GM19438 (cell line): ENCODE results near the gene COL19A1.
A peak's percentile ranks its signal among the peaks of the same experiment; 100 is the strongest.
"Not testable (repeated sequence)": the region's sequence is repeated elsewhere in the genome, so short reads cannot be mapped to it uniquely, and the experiment has no call there.

Experiments used
- ATAC-seq: cut with Tn5 transposase; IDR thresholded peaks from one replicate; pipeline ENCODE4 v1.9.1; 2021; ENCODE audit warnings: low read depth; ENCODE audit not compliant: unreplicated experiment

The COL19A1 gene

DNA sequence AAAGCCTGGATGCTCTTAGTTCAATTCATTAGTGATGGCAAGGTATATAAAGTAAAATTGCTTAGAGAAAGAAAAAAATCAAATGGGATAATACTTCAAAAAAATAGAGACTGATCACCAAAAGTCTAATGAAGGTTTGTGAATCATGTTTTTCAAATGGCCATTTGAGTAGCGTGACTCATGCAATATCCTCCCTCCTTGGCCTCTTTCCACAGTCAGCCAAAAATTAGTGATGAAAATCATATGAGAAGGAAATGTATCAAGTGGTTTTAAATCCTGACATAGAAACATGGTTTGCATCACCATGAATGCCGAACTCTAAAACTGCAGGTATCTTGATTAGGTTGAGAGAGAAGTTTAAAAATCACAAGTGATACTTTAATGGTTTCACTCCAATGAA, 1.2 kb upstream of the COL19A1 start:
- no peak for ATAC-seq

GRCh38 chr6:69866770-69867638, 648 bp downstream of the COL19A1 start:
- peak; percentile 51 for ATAC-seq

GRCh38 chr6:69867639-69867976, 1.3 kb downstream of the COL19A1 start:
- ATAC-seq = peak; percentile 13

GRCh38 chr6:69868252-69868804, 2.0 kb downstream of the COL19A1 start:
- ATAC-seq = no peak

GRCh38 chr6:69868961-69869360, 2.6 kb downstream of the COL19A1 start:
- no peak for ATAC-seq

DNA sequence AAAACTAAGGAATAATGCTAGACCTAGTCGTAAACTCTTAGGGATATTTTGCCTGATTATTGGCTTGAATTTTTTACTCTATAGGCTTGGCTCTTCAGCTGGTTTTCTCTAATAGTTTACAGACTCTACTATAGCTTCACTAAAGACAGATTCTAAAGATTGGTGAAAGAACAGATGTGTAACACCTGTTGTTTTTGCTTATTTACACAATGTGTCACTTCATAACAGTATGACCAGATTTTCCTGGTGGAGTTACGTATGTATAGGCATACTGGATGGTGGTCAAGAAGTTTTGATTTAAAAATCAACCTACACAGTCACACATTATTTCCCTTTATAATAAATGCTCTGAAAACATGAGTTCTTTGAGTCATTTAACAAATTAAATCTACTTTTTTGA, 4.8 kb downstream of the COL19A1 start:
- ATAC-seq = no peak

DNA sequence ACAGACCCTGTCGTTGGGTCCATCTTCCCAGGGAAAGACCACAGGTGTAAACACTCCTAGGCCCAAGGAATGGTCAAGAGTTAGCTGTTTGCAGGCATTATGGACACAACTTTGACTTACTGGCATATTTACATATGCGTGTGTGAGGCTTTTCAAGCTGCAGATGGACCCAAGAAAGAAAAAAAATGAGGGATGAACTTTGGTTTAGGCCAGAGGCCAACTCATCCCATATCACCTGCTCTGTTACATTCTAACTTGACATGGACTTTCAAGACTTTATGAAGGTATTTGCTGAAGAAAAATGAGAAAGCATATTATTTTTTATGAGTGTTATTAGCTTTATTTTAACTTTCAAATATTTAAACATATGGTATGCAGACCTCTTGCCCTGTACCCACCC, 6.9 kb downstream of the COL19A1 start:
- ATAC-seq = no peak

DNA sequence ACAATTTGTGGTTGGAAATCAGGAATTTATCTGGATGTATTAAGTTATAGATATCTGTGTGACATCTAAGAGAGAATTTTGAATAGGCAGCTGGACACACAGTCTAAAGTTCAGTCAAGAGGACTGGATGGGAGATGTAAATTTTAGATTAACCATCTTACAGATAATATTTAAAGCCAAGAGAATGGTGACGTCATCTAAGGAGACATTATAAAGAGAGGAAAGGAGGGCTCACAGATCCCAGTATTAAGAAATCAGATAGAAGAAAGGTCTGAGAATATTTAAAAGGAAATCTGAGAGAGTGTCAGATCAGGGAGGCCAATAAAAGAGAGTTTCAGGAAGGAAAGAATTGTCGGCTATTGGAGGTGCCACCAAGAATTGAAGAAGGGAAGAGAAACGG, 9.4 kb downstream of the COL19A1 start:
- no peak for ATAC-seq

DNA sequence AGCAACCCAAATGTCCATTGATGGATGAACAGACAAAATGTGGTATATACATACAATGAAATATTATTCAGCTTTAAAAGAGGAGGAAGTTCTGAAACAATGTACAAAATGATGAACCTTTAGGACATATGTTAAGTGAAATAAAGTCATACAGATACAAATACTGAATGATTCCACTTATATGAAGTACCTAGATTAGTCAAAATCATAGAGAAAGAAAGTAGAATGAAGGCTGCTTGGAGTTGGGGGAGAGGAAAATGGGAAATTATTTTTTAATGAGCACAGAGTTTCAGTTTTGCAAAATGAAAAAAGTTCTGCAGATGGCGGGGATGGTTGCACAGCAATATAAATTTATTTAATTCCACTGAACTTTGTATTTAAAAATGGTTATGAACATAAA, 12.4 kb downstream of the COL19A1 start:
- ATAC-seq = no peak

DNA sequence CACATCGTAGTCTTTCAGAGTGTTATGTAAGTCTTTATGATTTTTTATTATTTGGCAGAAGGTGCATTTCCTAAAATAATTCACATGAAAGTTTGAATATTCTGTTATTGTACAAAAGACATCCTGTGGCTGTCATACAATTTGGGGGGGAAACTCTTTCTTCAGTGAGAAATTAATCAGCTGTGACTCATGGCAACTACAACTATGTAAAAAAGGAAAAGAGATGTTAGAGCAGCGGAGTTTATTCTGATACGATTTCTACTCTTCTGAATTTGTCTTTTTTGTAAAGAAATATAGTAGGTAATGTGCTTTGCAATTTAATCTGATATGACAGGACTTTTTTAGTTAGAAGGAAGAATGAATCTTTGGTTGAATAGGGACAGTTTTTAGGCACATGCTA, 14.2 kb downstream of the COL19A1 start:
- no peak for ATAC-seq

DNA sequence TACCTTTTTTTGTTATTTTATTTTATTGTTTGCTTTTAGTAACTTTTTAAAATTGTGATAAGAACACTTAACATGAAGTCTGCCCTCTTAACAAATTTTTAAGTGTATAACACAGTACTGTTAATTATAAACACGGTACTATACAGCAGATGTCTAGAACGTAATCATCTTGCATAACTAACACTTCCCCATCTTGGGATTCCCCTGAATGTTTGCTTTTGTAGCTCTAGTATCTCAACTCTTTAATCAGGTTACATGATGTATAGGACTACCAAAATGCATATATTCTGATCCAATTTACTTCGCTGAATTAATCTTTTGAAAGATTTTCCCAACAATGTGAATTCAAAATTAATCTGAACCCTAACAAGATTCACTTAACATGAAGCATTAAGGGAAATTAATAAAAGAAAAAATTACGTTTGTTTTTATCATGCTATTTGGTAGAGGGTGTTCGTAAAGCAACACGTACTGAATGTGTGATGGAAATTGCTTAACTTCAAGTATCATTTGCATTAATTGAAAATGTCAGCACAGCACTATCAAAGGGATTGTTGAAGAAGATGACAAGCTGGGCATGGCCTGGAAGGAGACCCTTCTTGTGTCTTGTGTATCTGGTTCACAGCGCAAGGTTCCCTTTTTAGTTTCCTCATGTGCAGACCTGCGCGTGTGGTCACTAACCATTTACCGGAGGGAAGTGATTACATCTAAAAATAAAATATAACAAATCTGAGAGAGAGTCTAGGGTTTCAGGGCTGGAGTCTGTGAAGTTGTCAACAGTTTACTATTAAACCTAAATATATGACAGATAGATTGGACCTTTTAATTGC, 15.2 kb downstream of the COL19A1 start:
- ATAC-seq = peak; percentile 91

- no peak for ATAC-seq
Measured at GRCh38 chr6:69883551-69883950, 17.2 kb downstream of the COL19A1 start.

DNA sequence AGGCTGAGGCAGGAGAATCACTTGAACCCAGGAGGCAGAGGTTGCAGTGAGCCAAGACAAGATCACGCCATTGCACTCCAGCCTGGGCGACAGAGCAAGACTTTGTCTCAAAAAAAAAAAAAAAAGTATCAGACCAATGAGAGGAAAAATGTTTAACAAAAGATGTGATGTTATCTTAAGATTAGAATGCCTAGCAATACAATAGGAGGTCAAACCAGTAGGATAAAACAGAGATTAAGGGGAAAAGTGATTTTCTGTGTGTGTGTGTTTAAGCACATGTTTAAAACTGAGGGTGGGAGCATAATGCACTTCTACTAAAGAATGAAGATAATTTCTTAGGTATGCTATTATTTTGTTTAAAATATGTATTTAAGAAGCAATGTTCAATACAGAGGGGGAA, 17.9 kb downstream of the COL19A1 start:
- ATAC-seq = no peak

DNA sequence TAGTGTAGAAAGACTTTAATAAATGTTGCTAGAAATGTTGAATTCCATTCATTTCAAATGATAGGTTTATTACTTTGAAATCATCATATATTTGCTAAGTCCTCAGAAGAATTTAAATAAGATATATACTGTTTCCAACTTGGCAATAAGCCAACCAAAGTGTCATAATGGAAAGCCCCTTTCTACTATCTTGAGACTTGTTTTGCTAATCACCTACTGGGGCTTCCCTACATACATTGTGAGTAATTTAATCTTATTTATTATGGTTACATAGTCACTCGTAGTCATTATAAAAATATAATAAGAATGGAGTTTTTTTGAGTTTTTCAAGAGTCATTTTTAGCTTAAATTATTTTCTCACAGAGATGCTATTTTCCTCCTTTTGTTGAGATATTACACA, 20.7 kb downstream of the COL19A1 start:
- ATAC-seq = no peak

DNA sequence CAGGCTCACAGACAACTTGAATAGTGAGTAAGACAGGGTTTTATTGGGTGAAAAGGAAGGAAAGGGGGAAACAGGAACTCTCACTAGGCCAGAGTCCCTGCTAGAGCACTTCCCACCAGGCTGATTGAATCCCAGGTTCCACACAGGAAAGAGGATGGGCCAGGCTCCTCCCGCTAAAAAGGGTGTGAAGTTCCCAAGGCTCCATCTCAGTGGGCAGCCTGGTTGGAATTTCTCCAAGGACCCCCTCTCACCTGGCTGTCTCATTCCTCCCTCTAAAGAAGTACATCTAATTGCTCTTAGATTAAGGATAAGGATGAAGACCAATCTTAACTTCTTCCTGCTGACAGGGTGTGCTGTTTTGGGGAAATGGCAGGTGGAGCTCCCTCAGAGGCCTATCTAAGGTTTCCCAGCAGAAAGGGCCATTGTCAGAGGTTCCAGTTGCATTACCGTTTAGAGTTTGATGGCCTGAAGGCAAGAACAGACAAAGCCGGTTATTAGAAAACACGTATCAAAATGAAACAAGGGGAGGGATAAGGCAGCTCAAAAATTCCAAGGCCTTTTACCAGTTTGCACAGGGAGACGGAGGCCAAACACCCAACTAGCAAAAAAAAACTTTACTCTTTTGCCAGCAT, 21.5 kb downstream of the COL19A1 start:
- ATAC-seq = no peak

- no peak for ATAC-seq
Measured at GRCh38 chr6:69888482-69889233, 22.3 kb downstream of the COL19A1 start.

DNA sequence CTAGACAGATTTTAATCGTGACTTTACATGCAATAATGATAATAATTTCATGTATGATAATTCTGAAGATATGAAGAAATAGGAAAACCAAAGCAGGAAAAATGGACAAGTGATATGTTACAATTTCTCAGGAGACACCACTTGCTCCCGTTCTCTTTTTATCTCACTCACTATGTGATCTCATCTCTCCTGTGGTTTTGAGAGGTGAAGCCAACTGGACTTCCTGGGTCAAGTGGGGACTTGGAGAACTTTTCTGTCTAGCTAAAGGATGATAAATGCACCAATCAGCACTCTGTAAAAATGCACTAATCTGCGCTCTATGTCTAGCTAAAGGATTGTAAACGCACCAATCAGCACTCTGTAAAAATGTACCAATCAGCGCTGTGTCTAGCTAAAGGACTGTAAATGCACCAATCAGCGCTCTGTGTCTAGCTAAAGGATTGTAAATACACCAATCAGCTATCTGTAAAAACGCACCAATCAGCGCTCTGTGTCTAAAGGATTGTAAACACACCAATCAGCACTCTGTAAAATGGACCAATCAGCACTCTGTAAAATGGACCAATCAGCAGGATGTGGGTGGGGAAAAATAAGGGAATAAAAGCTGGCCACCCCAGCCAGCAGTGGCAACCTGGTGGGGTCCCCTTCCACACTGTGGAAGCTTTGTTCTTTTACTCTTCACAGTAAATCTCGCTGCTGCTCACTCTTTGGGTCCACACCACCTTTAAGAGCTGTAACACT, 23.0 kb downstream of the COL19A1 start:
- not testable (repeated sequence) for ATAC-seq

DNA sequence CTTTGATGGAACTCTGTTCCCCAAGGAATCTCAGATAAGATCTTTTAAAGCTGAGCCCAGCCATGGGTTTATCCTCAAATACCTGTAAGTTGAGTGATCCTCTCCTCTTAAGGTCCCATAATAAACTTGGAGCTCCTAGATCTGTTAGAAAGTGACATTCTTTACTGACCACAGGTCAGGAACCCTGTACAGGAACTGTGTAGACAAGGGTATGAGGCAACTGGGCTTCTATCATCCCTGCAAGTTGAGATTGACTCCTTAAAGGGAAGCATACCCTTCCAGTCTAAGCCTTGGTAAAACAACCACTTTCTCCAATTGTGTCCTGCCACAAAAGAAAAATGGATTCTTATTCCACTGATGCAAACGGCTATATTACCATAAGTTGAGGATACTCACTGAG, 26.2 kb downstream of the COL19A1 start:
- not testable (repeated sequence) for ATAC-seq

- not testable (repeated sequence) for ATAC-seq
Measured at GRCh38 chr6:69893266-69893665, 26.9 kb downstream of the COL19A1 start.
